BE2C (cell line): Measurements from ENCODE around the gene GMPS.

Experiments
- DNase-seq: peaks from one replicate; pipeline ENCODE4 v3.0.0-alpha.2; 2020
- H3K27me3 ChIP-seq: fragments of 250-450 bp; sonication (Bioruptor Pico); 2 replicates; pipeline ENCODE4 v1.5.1; 2020; ENCODE audit warnings: mild to moderate bottlenecking
- H3K36me3 ChIP-seq: fragments of 250-450 bp; sonication (Bioruptor Pico); 2 replicates; pipeline ENCODE4 v1.5.1; 2020; ENCODE audit warnings: mild to moderate bottlenecking
- H3K4me1 ChIP-seq: fragments of 250-450 bp; sonication (Bioruptor Pico); 2 replicates; pipeline ENCODE4 v1.5.1; 2020
- H3K4me3 ChIP-seq: 2 replicates; pipeline ENCODE4 v1.5.1; 2011; ENCODE audit warnings: low read depth, low read length
- H3K9me3 ChIP-seq: fragments of 250-450 bp; sonication (Bioruptor Pico); 2 replicates; pipeline ENCODE4 v1.5.1; 2020
- CTCF ChIP-seq: IDR thresholded peaks from 2 replicates; pipeline ENCODE4 v1.5.1; 2012; ENCODE audit warnings: mild to moderate bottlenecking, low read depth, low read length

The GMPS gene

DNA sequence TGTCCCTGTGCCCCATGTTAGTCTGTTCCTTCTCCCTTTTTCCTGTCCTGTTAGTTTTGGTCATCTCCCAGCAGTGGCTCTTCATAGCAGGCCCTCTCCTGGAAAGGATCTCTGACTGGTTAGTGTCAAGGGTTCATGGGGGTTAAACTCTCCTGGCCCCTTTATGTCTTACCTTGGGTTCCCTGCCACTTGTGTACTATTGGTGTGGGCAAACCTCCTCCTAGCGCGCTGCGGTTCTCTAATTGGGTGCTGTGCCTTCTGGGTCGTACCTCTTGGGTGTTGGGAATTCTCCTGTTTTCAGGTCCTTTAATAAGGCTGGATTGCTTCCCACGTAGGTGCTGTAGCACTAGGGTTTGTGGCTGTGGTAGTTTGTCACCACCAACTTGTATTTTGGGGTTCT is 18.8 kb downstream of the GMPS start:
- H3K4me1 ChIP-seq = peaks cover 11% of the 10 kb centered on the region
- H3K4me3 ChIP-seq = no peak overlapping the region
- no peak for DNase-seq
- TF ChIP-seq CTCF = no peak
- H3K36me3 ChIP-seq = peaks cover 5% of the 10 kb centered on the region; the same call in 1 of the 2 replicates
- no peaks in the 10 kb centered on the region for H3K27me3 ChIP-seq
- no peaks in the 10 kb centered on the region for H3K9me3 ChIP-seq

DNA sequence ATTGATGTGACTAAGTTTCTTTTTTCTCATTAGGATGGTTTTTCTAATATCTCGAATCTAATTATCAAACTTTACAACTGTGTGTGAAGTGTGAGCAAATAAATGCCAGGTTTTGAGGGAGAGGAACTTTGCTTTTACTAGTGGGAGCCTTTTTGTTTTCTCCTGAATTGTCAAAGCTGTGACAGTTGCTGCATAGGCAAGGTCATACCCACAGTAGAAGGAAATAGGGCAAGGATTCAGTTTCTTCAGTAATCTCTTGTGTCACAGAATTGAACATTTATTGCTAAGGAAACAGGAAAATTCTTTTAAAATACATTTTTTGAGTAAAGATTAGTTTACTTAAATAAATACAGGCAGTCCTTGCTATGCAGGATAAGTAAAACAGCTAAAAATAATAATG is 19.5 kb downstream of the GMPS start:
- Histone ChIP-seq H3K9me3 (no peaks in the 10 kb centered on the region), H3K27me3 (no peaks in the 10 kb centered on the region), H3K36me3 (peaks cover 6% of the 10 kb centered on the region), H3K4me1 (peaks cover 11% of the 10 kb centered on the region), H3K4me3 (no peak overlapping the region)
- DNase-seq = no peak
- TF ChIP-seq CTCF = no peak

- DNase-seq = no peak
- Histone ChIP-seq H3K36me3 (peaks cover 9% of the 10 kb centered on the region), H3K9me3 (no peaks in the 10 kb centered on the region), H3K4me3 (no peak overlapping the region), H3K4me1 (peaks cover 11% of the 10 kb centered on the region), H3K27me3 (no peaks in the 10 kb centered on the region)
- no peak for TF ChIP-seq CTCF
Measured at GRCh38 chr3:155890671-155891190, 20.3 kb downstream of the GMPS start.

GRCh38 chr3:155891321-155891720 is 20.9 kb downstream of the GMPS start:
- Histone ChIP-seq H3K36me3 (peaks cover 9% of the 10 kb centered on the region), H3K4me3 (no peak overlapping the region)

DNA sequence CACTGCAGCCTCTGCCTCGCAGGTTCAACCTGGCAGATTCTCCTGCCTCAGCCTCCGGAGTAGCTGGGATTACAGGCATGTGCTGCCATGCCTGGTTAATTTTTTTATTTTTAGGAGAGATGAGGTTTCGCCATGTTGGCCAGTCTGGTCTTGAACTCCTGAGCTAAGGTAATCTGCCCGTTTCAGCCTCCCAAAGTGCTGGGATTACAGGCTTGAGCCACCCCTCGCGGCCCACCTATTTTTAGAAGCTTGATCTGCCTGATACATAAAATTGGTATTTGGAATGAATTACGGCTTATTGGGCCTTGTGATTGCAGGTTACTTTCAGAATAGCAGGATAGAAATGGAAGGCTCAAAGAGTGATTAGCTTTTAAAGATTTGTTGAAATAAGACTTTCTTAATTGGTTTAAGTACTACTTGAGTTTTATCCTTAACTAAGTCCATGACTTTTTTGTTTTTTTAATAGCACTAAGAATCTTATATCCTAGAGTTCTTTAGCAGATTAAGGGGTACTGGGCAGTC is 25.0 kb downstream of the GMPS start:
- peaks cover 34% of the 10 kb centered on the region for H3K36me3 ChIP-seq
- H3K4me3 ChIP-seq = no peak overlapping the region
- no peak for TF ChIP-seq CTCF
- DNase-seq = no peak
- H3K4me1 ChIP-seq = peaks cover 8% of the 10 kb centered on the region
- H3K9me3 ChIP-seq = no peaks in the 10 kb centered on the region
- H3K27me3 ChIP-seq = no peaks in the 10 kb centered on the region

More at GRCh38 chr3:155891321-155891720, 20.9 kb downstream of the GMPS start:
- no peaks in the 10 kb centered on the region for H3K9me3 ChIP-seq
- no peak for DNase-seq
- TF ChIP-seq CTCF = no peak
- H3K27me3 ChIP-seq = no peaks in the 10 kb centered on the region
- H3K4me1 ChIP-seq = peaks cover 11% of the 10 kb centered on the region

- Histone ChIP-seq H3K4me1 (no peaks in the 10 kb centered on the region), H3K27me3 (no peaks in the 10 kb centered on the region), H3K9me3 (no peaks in the 10 kb centered on the region), H3K4me3 (no peak overlapping the region), H3K36me3 (peaks cover 59% of the 10 kb centered on the region)
- no peak for TF ChIP-seq CTCF
- DNase-seq = no peak
Measured at GRCh38 chr3:155906900-155907299, 36.5 kb downstream of the GMPS start.
